K562 (cell line): ENCODE data around the gene RRM2. TPM values are rescaled to one million over a fixed set of nuclear protein-coding genes. Genes with fewer than 3 reads are reported as not detected.

Experiments used
- ATAC-seq: fragments of 200-7000 bp; cut with Tn5 transposase; 3 replicates; pipeline ENCODE4 v1.9.1; 2020; ENCODE audit warnings: moderate library complexity
- BruUV-seq: library from RNA; stranded (reverse); fragments of 400-500 nt; replicated peaks from 2 replicates; lab custom pipeline; 2021; lab: Mats Ljungman, UMichigan
- CTCF ChIA-PET: fragments of 300-600 bp; formaldehyde crosslinking; extraction: SDS; loops from one replicate; lab custom pipeline; 2021; ENCODE audit warnings: low intra/inter-chr PET ratio; lab: Yijun Ruan, JAX
- POLR2A ChIA-PET: fragments of 300-600, 350-650 bp; sonication (Branson Sonifier 250); formaldehyde crosslinking; extraction: SDS; loops from one replicate; lab custom pipeline; 2021; ENCODE audit warnings: antibody characterized with exemption, inconsistent platforms; lab: Yijun Ruan, JAX
- DNase-seq, 4 experiments: peaks; one replicate each; pipeline versions ENCODE4 v3.0.0 to v3.0.0-alpha.2; 2011 to 2018; ENCODE audit warnings: low spot score in 3 of 4, mixed read lengths in 3 of 4; ENCODE audit errors: extremely low read depth in 1 of 4
- FAIRE-seq: peaks from 2 replicates; lab custom pipeline; 2011; peaks lifted over from hg19 to GRCh38; lab: Jason Lieb, UNC
- H2AFZ ChIP-seq: 2 replicates; pipeline ENCODE4 v1.6.0; 2011; ENCODE audit warnings: low read depth, low read length, control low read depth, inconsistent platforms
- H3K27ac ChIP-seq: fragments of 200-600 bp; 3 replicates; pipeline ENCODE4 v1.8.0; 2011; ENCODE audit warnings: low read depth, mild to moderate bottlenecking, control low read depth, inconsistent platforms, low read length, moderate library complexity, mixed read lengths; ENCODE audit errors: extremely low read depth
- H3K27me3 ChIP-seq, 2 experiments: fragments of 300-600 bp in 1 of 2; 2 replicates in 1 of 2; 3 replicates in 1 of 2; pipeline versions ENCODE4 v1.6.0 to v1.8.0; 2011; ENCODE audit warnings: inconsistent platforms in 2 of 2, low read length in 2 of 2, mild to moderate bottlenecking in 1 of 2, mixed read lengths in 1 of 2, moderate library complexity in 1 of 2; ENCODE audit not compliant: control insufficient read depth in 2 of 2, insufficient read depth in 2 of 2
- H3K36me3 ChIP-seq: fragments of 300-600 bp; 3 replicates; pipeline ENCODE4 v1.8.0; 2011; ENCODE audit warnings: mild to moderate bottlenecking, low read length, inconsistent platforms; ENCODE audit not compliant: control insufficient read depth, insufficient read depth
- H3K4me1 ChIP-seq, 2 experiments: fragments of 200-600 bp in 1 of 2; replicated peaks in 1 of 2; 2 replicates in 1 of 2; 3 replicates in 1 of 2; pipeline versions ENCODE4 v1.5.1 to v1.8.0; 2011; ENCODE audit warnings: inconsistent platforms in 2 of 2, low read length in 2 of 2, mild to moderate bottlenecking in 1 of 2, mixed read lengths in 1 of 2, moderate library complexity in 1 of 2; ENCODE audit not compliant: control insufficient read depth in 2 of 2, insufficient read depth in 2 of 2
- H3K4me2 ChIP-seq: 2 replicates; pipeline ENCODE4 v1.6.1; 2011; ENCODE audit warnings: low read length, control low read depth, inconsistent platforms, mixed read lengths; ENCODE audit not compliant: insufficient read depth
- H3K4me3 ChIP-seq: fragments of 200-600 bp; sonication (generic), shearing (Covaris generic); 2 replicates; pipeline ENCODE4 v1.5.1; 2016; ENCODE audit warnings: control low read depth, inconsistent platforms
- H3K79me2 ChIP-seq: fragments of 200-600 bp; 3 replicates; pipeline ENCODE4 v1.8.0; 2011; ENCODE audit warnings: low read length, inconsistent platforms; ENCODE audit not compliant: control insufficient read depth, insufficient read depth
- H3K9ac ChIP-seq, 2 experiments: 2 replicates each; pipeline versions ENCODE4 v1.6.0 to v1.6.1; 2011; ENCODE audit warnings: low read depth in 2 of 2, low read length in 2 of 2, control low read depth in 1 of 2, inconsistent platforms in 1 of 2, mild to moderate bottlenecking in 1 of 2, mixed read lengths in 1 of 2; ENCODE audit not compliant: insufficient read depth in 1 of 2
- H3K9me1 ChIP-seq: one replicate; pipeline ENCODE4 v1.6.0; 2011; ENCODE audit warnings: inconsistent platforms, mild to moderate bottlenecking, low read length, moderate library complexity; ENCODE audit not compliant: control insufficient read depth, insufficient read depth
- H3K9me3 ChIP-seq: replicated peaks from 2 replicates; pipeline ENCODE4 v1.5.1; 2011; ENCODE audit warnings: low read depth, low read length, inconsistent platforms; ENCODE audit not compliant: control insufficient read depth, insufficient read depth
- H4K20me1 ChIP-seq: replicated peaks from 2 replicates; pipeline ENCODE4 v1.6.1; 2011; ENCODE audit warnings: low read length, inconsistent platforms, mixed read lengths; ENCODE audit not compliant: control insufficient read depth, insufficient read depth
- CTCF ChIP-seq, 3 experiments: IDR thresholded peaks in 2 of 3; conservative IDR thresholded peaks in 1 of 3; 2 replicates each; pipeline ENCODE4 v1.5.1; 2011 to 2012; ENCODE audit warnings: low read length in 3 of 3, mild to moderate bottlenecking in 3 of 3, control low read depth in 2 of 3, improper control_type of control experiment in 1 of 3, inconsistent platforms in 1 of 3, low read depth in 1 of 3, mixed read lengths in 1 of 3, moderate library complexity in 1 of 3; ENCODE audit not compliant: insufficient read depth in 2 of 3
- DPF2 ChIP-seq: fragments of 450-650 bp; IDR thresholded peaks from 2 replicates; pipeline ENCODE4 v1.6.1; 2016
- EGR1 ChIP-seq: fragments of 450-650 bp; conservative IDR thresholded peaks from 2 replicates; pipeline ENCODE4 v1.6.1; 2017; ENCODE audit warnings: mild to moderate bottlenecking
- RAD21 ChIP-seq, 2 experiments: fragments of 250-450 bp in 1 of 2; fragments of 450-650 bp in 1 of 2; sonication (Bioruptor Pico) in 1 of 2; formaldehyde crosslinking in 1 of 2; IDR thresholded peaks in 1 of 2; conservative IDR thresholded peaks in 1 of 2; 2 replicates each; pipeline versions ENCODE4 v1.4.0 to v1.8.0; 2020 to 2022; ENCODE audit warnings: mild to moderate bottlenecking in 2 of 2, moderate library complexity in 1 of 2
- STAT5A ChIP-seq: IDR thresholded peaks from 2 replicates; pipeline ENCODE4 v1.6.1; 2012; ENCODE audit warnings: low read length, inconsistent platforms, borderline replicate concordance
- ZFP36 ChIP-seq: fragments of 150-350 bp; IDR thresholded peaks from 2 replicates; pipeline ENCODE4 v1.6.1; 2018; ENCODE audit warnings: low read length, low read depth; ENCODE audit not compliant: partially characterized antibody
- WGBS: fragments of 100-300 bp; shearing (Covaris generic); methylation state at CpG from one replicate; pipeline ENCODE4 v1.1.6; 2016; ENCODE audit warnings: low coverage, mixed read lengths; ENCODE audit not compliant: insufficient coverage; ENCODE audit errors: missing lambda C conversion rate; 5-methylcytosine and 5-hydroxymethylcytosine counted together
- in situ Hi-C: fragments of 300-500 bp; cut with MboI; formaldehyde crosslinking; loops from 4 replicates; pipeline ENCODE4 v1.15.0; 2018; ENCODE audit warnings: inconsistent platforms, mixed read lengths
- intact Hi-C: fragments of 100-400 bp; cut with micrococcal nuclease; formaldehyde crosslinking; loops from 2 replicates; pipeline ENCODE4 v1.14.2; 2022
- polyA plus RNA-seq, 8 experiments: library from polyadenylated mRNA; depleted of rRNA in 4 of 8; stranded (reverse) in 5 of 8; unstranded in 3 of 8; fragments of >200 nt; fragmentation: Nextera tagmentation in 2 of 8; fragmentation: Illumina TruSeq in 1 of 8; extraction: Ambion mirVana in 2 of 8; extraction: Trizol in 1 of 8; gene quantifications; 2 replicates each; pipeline versions ENCODE4 v1.2.1 to v1.2.3, GENCODE V29; 2011 to 2014; ENCODE audit warnings: inconsistent platforms in 1 of 8, missing spikeins in 1 of 8
- total RNA-seq, 7 experiments: library from RNA; depleted of rRNA in 6 of 7; stranded (reverse); fragments of >200 nt in 6 of 7; fragmentation: Illumina TruSeq in 2 of 7; extraction: Trizol in 2 of 7; gene quantifications; 2 replicates each; pipeline versions ENCODE4 v1.2.1 to v1.2.3, GENCODE V29; 2011 to 2021; ENCODE audit warnings: low replicate concordance in 1 of 7
- TF ChIP-seq, protein P1 (sequence below), 3 experiments: fragments of 200-800 bp in 1 of 3; sonication (Bioruptor generic) in 1 of 3; sonication (generic) in 1 of 3; formaldehyde crosslinking in 1 of 3; IDR thresholded peaks; 2 replicates each; pipeline versions ENCODE4 v1.6.1 to v1.8.0; 2016 to 2022; ENCODE audit warnings: mild to moderate bottlenecking in 2 of 3, missing compliant biosample characterization in 2 of 3, missing genetic modification characterization in 2 of 3, missing genetic modification reagents in 1 of 3

The RRM2 gene
- total and polyA plus RNA-seq, 9 of the 15 experiments (the other 6 are each of a cell fraction or from before 2014, with no cell fraction given), result 50.1 to 244 (median 128) TPM

GRCh38 chr2:10161961-10162441, 39.5 kb downstream of the RRM2 start:
- ATAC-seq (no peak), FAIRE-seq (no peak), DNase-seq (peak in 1 of 4 experiments; percentile 15)
- POLR2A ChIA-PET, result no interaction called here
- H3K27ac ChIP-seq, result no peak overlapping the region
- peaks cover 33% of the 10 kb centered on the region; the same call in 2 of the 3 replicates for H3K36me3 ChIP-seq
- H3K9me1 ChIP-seq, result no peaks in the 10 kb centered on the region
- no peak overlapping the region for H3K4me2 ChIP-seq
- no peak overlapping the region for H2AFZ ChIP-seq
- CTCF ChIA-PET, result interaction anchor here (0.6 kb wide), 1 partner anchor 273 kb away, joined by 3 read pairs; no protein-coding TSS in a partner anchor
- no TSS peak for BruUV-seq
- H3K9ac ChIP-seq, result no peak overlapping the region; a peak in 1 of 4 replicates
- H3K4me1 ChIP-seq, result peaks cover 0 to 20% of the 10 kb centered on the region in 2 experiments; a peak in 1 of 5 replicates
- peaks cover 4% of the 10 kb centered on the region; the same call in 1 of the 2 replicates for H4K20me1 ChIP-seq
- intact Hi-C loops (no loop called here), in situ Hi-C loops (no loop called here)
- H3K4me3 ChIP-seq, result no peak overlapping the region
- TF ChIP-seq DPF2, result no peak
- TF ChIP-seq EGR1, result peak; percentile 77
- H3K79me2 ChIP-seq, result no peaks in the 10 kb centered on the region
- 77% methylated on average over 18 of the region's 22 CpGs for WGBS
- H3K27me3 ChIP-seq, result no peaks in the 10 kb centered on the region
- no peaks in the 10 kb centered on the region for H3K9me3 ChIP-seq

- ChIA-PET POLR2A (interaction anchor here (0.7 to 0.8 kb wide), 2 partner anchors 17 to 39 kb away, joined by 3 read pairs; no protein-coding TSS in a partner anchor), CTCF (no interaction called here)
- no TSS peak for BruUV-seq
- Histone ChIP-seq H2AFZ (no peak overlapping the region), H3K36me3 (peaks cover 30% of the 10 kb centered on the region; the same call in 2 of the 3 replicates), H3K9me1 (no peaks in the 10 kb centered on the region), H3K79me2 (no peaks in the 10 kb centered on the region), H3K4me2 (no peak overlapping the region), H3K9me3 (no peaks in the 10 kb centered on the region), H3K27me3 (no peaks in the 10 kb centered on the region), H3K9ac (no peak overlapping the region), H3K27ac (no peak overlapping the region), H4K20me1 (peaks cover 5% of the 10 kb centered on the region; the same call in 1 of the 2 replicates), H3K4me1 (peaks cover 0 to 23% of the 10 kb centered on the region in 2 experiments; a peak in 1 of 5 replicates), H3K4me3 (no peak overlapping the region)
- in situ Hi-C loops, result no loop called here
- intact Hi-C loops, result no loop called here
- 69% methylated on average over 9 of the region's 18 CpGs for WGBS
- FAIRE-seq, result no peak
- ATAC-seq, result peak; percentile 71
- DNase-seq, result peak; percentile 33 to 53 (median 48)
- TF ChIP-seq ZFP36 (peak; percentile 71), RAD21 (CRISPR knock-in tag; conservative IDR thresholded peaks at IDR 0.05 in 1 of 2, IDR thresholded peaks at IDR 0.05 in 1 of 2) (peak in 1 of 2 experiments; percentile 13; a peak in 2 of 4 replicates), STAT5A (no peak), CTCF (IDR thresholded peaks at IDR 0.05 in 2 of 3, conservative IDR thresholded peaks at IDR 0.05 in 1 of 3; ENCODE audit: insufficient read depth in 2 of 3, low read depth in 1 of 3, low read length in 3 of 3) (peak in 2 of 3 experiments; percentile 29; a peak in 1 of 6 replicates)
- TF ChIP-seq, protein P1, sequence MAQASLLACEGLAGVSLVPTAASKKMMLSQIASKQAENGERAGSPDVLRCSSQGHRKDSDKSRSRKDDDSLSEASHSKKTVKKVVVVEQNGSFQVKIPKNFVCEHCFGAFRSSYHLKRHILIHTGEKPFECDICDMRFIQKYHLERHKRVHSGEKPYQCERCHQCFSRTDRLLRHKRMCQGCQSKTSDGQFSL (CRISPR knock-in tag; IDR thresholded peaks at IDR 0.05), result no peak
- TF ChIP-seq, protein P1 (tag; IDR thresholded peaks at IDR 0.05), result no peak
Observed at GRCh38 chr2:10162586-10163497, 40.3 kb downstream of the RRM2 start.
